ENCODE data around the gene ANKMY2.
"Not testable (repeated sequence)": the region's sequence is repeated elsewhere in the genome, so short reads cannot be mapped to it uniquely, and the experiment has no call there.

ANKMY2 gene

DNA sequence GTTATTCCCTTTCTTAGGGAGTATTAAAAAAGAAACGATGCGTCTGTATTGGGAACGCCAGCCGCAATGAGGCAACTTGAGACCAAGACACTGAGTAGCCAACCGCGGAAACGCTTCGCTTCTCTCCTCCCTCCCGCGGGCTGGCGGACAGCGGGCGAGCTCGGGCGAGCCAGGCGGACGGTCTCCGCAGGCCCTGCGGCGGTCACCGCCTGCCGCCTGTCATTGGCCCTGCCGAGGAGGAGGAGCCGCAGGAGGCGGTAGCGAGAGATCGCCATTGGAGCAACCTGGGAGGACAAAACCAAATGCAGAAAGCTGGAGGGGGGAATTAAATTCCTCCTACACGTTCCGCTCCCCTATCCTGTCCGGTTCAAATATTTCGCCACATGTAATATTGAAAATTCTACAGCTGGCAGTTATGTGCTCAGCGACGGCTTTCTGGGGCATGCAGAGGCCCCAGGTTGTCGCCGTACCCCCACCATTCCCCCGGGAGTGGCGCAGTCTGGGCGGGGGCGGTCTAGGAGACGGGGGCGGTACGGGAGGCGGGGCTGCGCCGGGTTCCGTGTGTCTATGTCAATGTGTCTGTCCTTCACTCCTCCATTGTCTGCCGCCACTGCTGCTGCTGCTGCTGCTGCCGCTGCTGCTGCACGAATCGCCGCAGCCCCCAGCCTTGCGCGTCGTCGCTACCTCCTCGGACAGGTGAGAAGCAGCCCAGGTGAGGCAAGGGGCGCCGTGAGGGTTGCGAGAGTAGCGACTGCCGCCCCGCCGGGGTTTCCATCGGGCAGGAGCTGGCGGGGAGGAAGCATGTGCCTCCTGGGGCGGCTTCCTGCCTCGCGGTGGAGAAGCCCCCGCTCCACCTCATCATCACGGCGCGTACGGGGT is at the start of gene ANKMY2, which contains the start of gene BZW2:
Gene ANKMY2 (minus strand): TSS at position 162 of the 879 bp plus-strand sequence. CDS start 181 bp downstream, outside the sequence.
Gene BZW2 (plus strand): TSS at position 589 of the 879 bp plus-strand sequence. CDS start 19,263 bp downstream, outside the sequence.
- DNase-seq = peak; percentile 63

GRCh38 chr7:16694806-16695205 is 49.3 kb upstream of the ANKMY2 start:
- DNase-seq = no peak

GRCh38 chr7:16693601-16694318 is 48.2 kb upstream of the ANKMY2 start:
- DNase-seq = no peak

GRCh38 chr7:16691241-16691640 is 45.7 kb upstream of the ANKMY2 start:
- no peak for DNase-seq

DNA sequence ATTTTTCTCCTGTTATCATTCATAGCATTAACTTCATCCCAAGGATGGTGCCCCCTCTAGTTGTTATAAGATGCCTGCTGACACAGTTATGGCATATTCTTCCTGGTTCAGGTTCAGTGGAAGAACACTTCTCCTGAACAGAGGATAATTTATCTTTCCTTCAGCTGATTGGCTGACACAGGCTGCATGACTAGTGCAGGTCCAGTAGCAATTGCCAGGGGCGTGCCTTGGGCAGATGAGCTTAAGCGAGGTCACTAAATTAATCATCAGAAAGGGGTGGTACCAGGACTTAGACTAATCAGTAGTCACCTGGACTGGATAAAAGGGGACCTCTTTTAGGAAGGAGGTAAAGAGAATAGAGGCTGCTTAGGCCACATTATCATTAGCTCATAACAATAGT is 42.7 kb upstream of the ANKMY2 start:
- DNase-seq = no peak

DNA sequence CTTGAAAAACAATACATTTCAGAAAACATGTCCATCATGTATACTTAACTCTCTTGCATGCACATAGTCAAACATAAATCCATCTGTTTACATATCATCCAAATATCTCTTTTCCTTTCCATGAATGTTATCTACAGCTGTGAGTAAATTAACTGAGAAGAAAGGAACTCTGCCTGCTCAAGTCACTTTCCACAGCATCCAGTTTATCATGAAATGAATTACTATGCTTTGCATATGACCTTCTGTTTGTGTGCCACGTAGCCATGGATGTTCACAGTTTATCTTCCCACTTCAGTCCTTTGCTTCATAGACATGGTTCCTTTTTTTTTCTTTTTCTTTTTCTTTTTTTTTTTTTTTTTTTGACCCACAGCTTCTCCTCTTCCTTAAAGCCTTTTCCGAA is 40.0 kb upstream of the ANKMY2 start:
- DNase-seq = no peak

DNA sequence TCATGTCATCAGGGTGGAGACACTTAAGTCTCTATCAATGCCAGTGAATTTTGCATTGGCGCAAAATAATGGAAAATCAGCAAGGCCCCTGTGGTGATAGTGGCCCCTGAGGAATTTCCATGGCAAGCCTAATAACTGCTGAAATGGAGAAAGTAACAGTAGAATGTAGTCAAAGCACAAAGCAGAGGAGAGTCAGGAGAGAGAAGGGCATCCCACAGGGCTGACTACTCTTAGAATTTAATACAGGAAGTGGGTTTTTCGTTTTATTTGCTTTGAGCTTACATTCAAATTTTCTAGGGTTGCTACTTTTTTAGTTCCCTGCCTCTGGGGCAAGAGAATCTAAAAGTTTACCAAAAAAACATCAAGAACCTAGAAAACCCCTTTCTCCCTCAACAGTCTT is 39.4 kb upstream of the ANKMY2 start:
- DNase-seq = no peak

- not testable (repeated sequence) for DNase-seq
Measured at GRCh38 chr7:16678645-16679566, 33.4 kb upstream of the ANKMY2 start.

DNA sequence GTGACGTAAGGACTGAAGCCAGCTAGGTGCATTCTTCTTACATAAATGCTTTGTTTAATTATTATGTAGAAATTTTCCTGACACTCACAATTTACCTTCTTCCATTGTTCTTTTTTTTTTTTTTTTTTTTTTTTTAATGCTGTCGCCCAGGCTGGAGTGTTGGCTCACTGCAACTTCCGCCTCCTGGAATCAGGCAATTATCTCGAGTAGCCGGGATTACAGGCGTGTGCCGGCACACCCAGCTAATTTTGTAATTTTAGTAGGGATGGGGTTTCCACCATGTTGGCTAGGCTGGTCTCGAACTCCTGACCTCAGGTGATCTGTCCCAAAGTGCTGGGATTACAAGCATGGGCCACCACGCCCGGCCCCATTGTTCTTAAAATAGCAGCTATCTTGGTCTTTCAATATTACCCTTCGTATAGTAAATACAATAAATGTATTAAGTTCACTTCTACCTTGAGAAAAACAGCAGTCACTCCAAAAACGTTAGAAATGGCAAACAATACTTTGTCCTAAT is 32.5 kb upstream of the ANKMY2 start:
- DNase-seq = no peak

- DNase-seq = no peak
Measured at GRCh38 chr7:16675277-16675676, 29.7 kb upstream of the ANKMY2 start.

DNA sequence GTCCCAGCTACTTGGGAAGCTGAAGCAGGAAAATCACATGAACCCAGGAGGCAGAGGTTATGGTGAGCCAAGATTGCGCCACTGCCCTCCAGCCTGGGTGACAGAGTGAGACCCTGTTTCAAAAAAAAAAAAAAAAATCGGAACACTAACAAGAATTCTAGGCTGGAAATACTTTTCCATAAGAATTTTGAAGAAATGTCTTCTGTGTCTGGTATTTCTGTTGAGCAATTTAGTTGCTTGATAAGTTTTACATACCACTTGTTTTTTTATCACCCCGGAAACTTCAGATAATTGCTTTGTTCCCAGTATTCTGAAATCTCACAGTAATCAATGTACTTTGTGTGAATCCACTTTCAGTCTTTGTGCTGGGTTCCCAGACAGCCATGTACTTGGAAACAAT is 26.3 kb upstream of the ANKMY2 start:
- DNase-seq = no peak

GRCh38 chr7:16670731-16671344 is 25.3 kb upstream of the ANKMY2 start:
- DNase-seq = no peak

- no peak for DNase-seq
Measured at GRCh38 chr7:16670021-16670420, 24.5 kb upstream of the ANKMY2 start.

DNA sequence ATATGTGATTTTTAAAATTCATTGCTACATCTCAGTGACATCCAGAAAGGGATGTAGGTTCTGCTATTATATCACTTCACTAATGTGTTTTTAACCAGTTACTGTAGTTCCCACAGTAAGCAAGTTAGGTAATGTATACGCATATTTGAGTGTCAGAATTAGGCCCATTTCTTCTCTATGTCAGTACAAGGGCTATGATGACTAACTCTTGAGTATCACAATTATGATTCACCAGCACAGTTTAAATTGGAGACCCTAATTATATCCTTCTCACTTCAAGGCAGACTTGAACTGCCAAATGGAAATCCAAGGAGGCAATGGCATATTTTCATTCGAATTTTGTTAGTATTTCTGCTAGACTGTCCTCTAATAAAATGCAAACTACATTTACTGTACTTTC is 24.0 kb upstream of the ANKMY2 start:
- DNase-seq = no peak

GRCh38 chr7:16668978-16669377 is 23.4 kb upstream of the ANKMY2 start:
- no peak for DNase-seq

DNA sequence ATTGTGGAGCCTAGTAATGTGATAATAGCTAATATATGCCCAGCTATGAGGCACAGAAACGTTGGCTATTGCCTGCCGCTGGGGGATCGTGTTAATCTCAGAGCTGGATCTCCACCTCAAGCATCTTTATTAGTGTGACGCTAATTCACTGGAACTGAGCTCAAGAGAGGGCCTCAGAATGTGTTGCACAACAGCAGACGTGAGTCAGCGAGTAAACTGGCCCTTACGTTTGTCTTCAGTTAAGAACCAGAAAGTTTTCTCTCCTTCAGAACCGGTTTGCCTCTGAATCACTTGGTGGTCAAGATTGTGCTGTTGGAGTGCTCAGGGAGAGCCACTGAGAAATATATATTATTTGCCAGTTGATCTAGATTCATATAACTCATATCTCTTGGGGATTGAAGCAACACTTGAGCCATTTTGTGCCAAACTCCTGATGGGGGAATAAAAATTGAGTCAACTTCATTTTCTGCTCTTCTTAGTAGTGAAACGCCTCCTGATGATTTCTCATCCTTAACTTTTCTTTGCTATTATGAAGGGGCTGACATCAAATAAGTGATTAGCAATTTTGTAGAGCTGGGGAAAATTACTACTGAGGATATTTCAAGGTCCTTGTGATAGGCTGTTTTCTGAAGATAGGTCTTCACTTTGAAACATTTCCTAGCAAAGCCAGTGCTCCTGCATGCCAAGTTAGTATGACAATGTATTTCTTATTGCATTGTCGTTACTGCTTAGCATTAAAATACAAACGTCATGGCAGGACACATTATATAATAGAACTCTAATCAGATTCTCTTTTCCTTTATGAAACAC is 22.7 kb upstream of the ANKMY2 start:
- DNase-seq = peak; percentile 18

DNA sequence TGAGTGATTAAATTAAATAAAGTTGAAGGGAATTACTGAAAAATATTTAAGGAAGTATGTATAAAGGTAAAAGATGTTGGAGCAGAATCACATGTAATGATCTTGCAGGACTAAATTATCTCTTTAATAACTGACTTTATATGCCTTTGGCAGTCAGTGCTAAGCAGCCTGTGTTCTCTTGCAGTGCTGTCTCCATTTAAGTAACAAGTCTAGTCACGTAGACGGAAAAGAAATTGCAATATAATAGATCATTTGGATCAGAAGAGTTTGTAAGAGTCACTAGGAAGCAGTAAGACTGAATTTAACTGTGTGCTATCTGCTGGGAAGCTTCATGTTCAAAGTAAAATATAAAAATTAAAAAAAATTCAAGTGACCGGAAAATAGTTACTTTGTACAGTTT is 21.8 kb upstream of the ANKMY2 start:
- no peak for DNase-seq

DNA sequence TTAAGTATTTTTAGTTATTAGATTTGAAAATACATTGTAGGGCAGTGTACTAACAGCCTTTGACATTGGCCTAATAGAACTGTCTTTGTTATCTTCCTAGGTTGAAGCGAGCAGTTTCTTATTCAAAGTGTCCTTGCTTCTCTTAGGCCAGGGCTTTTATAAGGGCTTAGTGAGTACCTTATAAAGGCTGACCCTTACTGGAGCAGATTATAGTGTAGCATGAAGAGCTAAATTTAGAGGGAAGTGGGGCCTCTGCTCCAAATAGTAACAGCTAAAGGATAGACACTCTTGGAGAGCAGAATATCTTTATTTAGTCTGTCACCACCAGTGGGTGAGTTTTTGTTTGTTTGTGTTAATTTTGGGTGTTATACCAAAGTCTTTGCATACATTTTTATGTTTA is 16.4 kb upstream of the ANKMY2 start:
- DNase-seq = no peak

- DNase-seq = no peak
Measured at GRCh38 chr7:16660702-16661464, 15.3 kb upstream of the ANKMY2 start.

DNA sequence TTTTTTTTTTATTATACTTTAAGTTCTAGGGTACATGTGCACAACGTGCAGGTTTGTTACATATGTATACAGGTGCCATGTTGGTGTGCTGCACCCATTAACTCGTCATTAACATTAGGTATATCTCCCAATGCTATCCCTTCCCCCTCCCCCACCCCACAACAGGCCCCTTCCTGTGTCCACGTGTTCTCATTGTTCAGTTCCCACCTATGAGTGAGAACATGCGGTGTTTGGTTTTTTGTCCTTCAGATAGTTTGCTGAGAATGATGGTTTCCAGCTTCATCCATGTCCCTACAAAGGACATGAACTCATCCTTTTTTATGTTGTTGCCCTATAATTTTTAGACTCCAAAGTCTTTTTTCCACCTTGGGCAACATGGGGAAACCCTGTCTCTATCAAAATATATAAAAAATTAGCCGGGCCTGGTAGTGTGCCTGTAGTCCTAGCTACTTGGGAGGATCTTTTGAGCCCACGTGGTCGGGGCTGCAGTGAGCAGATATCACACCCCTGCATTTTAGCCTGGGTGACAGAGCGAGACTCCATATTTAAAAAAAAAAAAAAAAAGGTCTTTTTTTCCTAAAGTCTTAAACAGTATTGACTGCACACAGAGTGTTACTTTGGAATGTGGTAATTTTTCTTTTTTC is 14.4 kb upstream of the ANKMY2 start:
- DNase-seq = not testable (repeated sequence)

Measured in 8988T (cell line).